Psoas muscle (tissue), 8 donors: ENCODE measurements around the gene TRMU. TPM values are rescaled to one million over a fixed set of nuclear protein-coding genes. Genes with fewer than 3 reads are reported as not detected.
A peak's percentile ranks its signal among the peaks of the same experiment; 100 is the strongest.

Source experiments
- ATAC-seq, 4 donors: fragments of 200-7000 bp; cut with Tn5 transposase; one replicate each; pipeline ENCODE4 v1.9.1; 2020; ENCODE audit warnings: moderate library complexity in 3 of 4, mild to moderate bottlenecking in 2 of 4
- DNase-seq, 2 donors: peaks; one replicate each; pipeline ENCODE4 v3.0.0-alpha.2; 2020
- H3K27ac ChIP-seq: fragments of 200-600 bp; one replicate; pipeline ENCODE4 v1.8.0; 2022
- H3K27me3 ChIP-seq, 3 donors: fragments of 200-600 bp in 1 of 3; one replicate each; pipeline versions ENCODE4 v1.6.1 to v1.8.0; 2013 to 2022; ENCODE audit warnings: low read length in 2 of 3, mild to moderate bottlenecking in 2 of 3, moderate library complexity in 1 of 3; ENCODE audit not compliant: insufficient read depth in 3 of 3
- H3K36me3 ChIP-seq, 2 donors: fragments of 200-600 bp in 1 of 2; one replicate each; pipeline versions ENCODE4 v1.6.1 to v1.8.0; 2013 to 2022; ENCODE audit warnings: low read depth in 1 of 2, mild to moderate bottlenecking in 1 of 2, moderate library complexity in 1 of 2; ENCODE audit not compliant: insufficient read depth in 1 of 2
- H3K4me1 ChIP-seq: fragments of 200-600 bp; one replicate; pipeline ENCODE4 v1.8.0; 2022
- H3K4me3 ChIP-seq: fragments of 200-600 bp; one replicate; pipeline ENCODE4 v1.8.0; 2022; ENCODE audit warnings: mild to moderate bottlenecking
- H3K9me3 ChIP-seq: fragments of 200-600 bp; one replicate; pipeline ENCODE4 v1.8.0; 2022
- WGBS, 3 donors: extraction: QIAGEN DNeasy Blood & Tissue Kit; methylation state at CpG; one replicate each; pipeline versions ENCODE4 v1.1.6 to v1.1.7; 2013; 5-methylcytosine and 5-hydroxymethylcytosine counted together
- intact Hi-C, 2 donors: fragments of 100-400 bp; cut with DNase I; formaldehyde crosslinking; loops; one replicate each; pipeline versions ENCODE4 v1.11.0 to v1.14.2; 2022
- polyA plus RNA-seq, 3 donors: library from polyadenylated mRNA; stranded (reverse); fragments of 200-250 nt; gene quantifications; one replicate each; pipeline ENCODE4 v1.2.3, GENCODE V29; 2013
- total RNA-seq, 4 donors: library from RNA; stranded (reverse); fragmentation: NEBNext Ultra II Directional in 2 of 4; extraction: Animal tissue kit (Norgen Biotek cat#: 25700) in 2 of 4; gene quantifications; one replicate each; pipeline versions ENCODE4 v1.2.1 to v1.2.4, GENCODE V29; 2021 to 2023
- TF ChIP-seq, protein P1 (sequence below): fragments of 200-600 bp; IDR thresholded peaks from one replicate; pipeline ENCODE4 v1.8.0; 2022; ENCODE audit warnings: antibody characterized with exemption
- donor health status: healthy with polysubstance abuse.
- donor health status: DM: no; HTN: no; CAD: no; lungs with moderate emphysema.
- donor health status: Bipolar disorder and iron deficiency.
- donor health status: healthy.
- donor health status: DM: yes; HTN: yes; CAD: no.
- donor health status: DM: no; HTN: no; CAD: no.
- donor health status: DM: no; HTN: no; CAD: no.
- donor health status: DM: yes; HTN: yes; CAD: no.

The TRMU gene
- total and polyA plus RNA-seq, 7 donors = 9.6 to 37.1 (median 17.4) TPM

DNA sequence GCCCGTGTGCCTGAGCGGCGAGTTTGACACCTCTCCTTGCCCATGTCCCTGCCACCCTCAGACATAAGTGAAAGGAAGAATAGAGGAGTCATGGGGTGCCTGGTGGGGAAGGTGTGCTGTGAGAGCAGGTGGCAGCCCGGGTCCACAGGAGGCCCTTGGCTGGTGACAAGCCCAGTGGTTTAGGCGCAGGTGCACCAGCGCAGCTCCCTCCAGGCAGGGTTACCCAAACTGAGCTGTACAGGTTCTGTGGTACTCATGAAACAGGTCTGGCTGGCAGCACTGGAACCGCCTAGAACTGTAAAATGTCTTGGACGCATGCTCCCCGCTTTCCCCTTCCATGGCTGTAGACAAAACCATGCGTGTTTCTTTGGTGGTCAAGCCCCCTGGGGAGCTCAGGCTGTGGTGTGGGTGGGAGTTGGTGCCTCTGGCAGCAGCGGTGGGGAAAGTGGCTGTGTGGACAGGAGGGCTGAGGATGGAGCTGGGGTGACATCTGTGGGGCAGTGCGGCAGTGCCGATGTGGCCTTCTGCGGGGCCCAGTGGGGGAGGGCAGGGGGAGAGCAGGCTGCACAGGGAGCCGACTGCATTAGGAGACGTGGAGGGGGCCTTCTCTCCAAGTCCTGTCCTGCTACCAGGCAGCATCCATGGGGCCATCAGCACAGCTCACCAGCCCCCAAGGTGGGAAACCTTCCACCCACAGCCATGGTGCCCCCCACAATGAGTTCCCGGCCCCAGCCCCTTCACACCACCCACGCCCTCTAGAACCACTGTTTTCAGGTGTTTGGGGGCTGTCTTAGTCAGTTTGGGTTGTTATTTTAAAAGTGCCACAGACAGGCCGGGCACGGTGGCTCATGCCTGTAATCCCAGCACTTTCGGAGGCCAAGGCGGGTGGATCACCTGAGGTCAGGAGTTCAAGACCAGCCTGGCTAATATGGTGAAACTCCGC is 44.4 kb upstream of the TRMU start:
- H3K27ac ChIP-seq = peak overlapping the region; percentile 73
- 85 to 89% (median 86%) methylated on average over 22 to 23 of the region's 23 CpGs for WGBS, 3 donors
- peaks cover 4% of the 10 kb centered on the region for H3K4me1 ChIP-seq
- no peaks in the 10 kb centered on the region for H3K27me3 ChIP-seq
- intact Hi-C loops = loop anchor here in 1 of 2 donors (5.0 kb wide), 1 partner anchor 144 kb away; no protein-coding TSS in a partner anchor
- H3K9me3 ChIP-seq = no peaks in the 10 kb centered on the region
- DNase-seq = no peak
- H3K36me3 ChIP-seq = peaks cover 0 to 40% of the 10 kb centered on the region in 2 donors
- no peak overlapping the region for H3K4me3 ChIP-seq
- TF ChIP-seq, protein P1, sequence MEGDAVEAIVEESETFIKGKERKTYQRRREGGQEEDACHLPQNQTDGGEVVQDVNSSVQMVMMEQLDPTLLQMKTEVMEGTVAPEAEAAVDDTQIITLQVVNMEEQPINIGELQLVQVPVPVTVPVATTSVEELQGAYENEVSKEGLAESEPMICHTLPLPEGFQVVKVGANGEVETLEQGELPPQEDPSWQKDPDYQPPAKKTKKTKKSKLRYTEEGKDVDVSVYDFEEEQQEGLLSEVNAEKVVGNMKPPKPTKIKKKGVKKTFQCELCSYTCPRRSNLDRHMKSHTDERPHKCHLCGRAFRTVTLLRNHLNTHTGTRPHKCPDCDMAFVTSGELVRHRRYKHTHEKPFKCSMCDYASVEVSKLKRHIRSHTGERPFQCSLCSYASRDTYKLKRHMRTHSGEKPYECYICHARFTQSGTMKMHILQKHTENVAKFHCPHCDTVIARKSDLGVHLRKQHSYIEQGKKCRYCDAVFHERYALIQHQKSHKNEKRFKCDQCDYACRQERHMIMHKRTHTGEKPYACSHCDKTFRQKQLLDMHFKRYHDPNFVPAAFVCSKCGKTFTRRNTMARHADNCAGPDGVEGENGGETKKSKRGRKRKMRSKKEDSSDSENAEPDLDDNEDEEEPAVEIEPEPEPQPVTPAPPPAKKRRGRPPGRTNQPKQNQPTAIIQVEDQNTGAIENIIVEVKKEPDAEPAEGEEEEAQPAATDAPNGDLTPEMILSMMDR = no peak
- ATAC-seq = no peak

DNA sequence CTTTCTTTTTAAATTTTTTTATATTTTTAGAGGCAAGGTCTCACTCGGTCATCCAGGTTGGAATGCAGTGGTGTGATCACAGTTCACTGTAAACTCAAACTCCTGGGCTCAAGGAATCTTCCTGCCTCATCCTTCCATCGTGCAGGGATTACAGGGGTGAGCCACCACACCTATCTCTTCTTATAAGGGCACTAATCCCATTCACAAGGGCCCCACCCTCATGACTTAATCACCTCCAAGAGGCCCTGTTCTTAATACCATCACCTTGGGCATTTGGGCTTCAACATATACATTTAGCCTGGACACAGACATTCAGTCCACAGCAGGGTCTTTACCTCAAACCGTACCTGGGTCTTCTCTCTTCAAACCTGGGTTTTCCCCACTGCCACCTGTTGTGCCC is 43.3 kb upstream of the TRMU start:
- H3K36me3 ChIP-seq = peaks cover 0 to 29% of the 10 kb centered on the region in 2 donors
- DNase-seq (no peak), ATAC-seq (no peak)
- WGBS, 3 donors = 87 to 96% (median 90%) methylated on average over 3 of the region's 3 CpGs
- H3K4me3 ChIP-seq = no peak overlapping the region
- H3K27ac ChIP-seq = no peak overlapping the region
- no peaks in the 10 kb centered on the region for H3K27me3 ChIP-seq
- intact Hi-C loops = loop anchor here in 1 of 2 donors (5.0 kb wide), 1 partner anchor 145 kb away; no protein-coding TSS in a partner anchor
- H3K9me3 ChIP-seq = no peaks in the 10 kb centered on the region
- TF ChIP-seq, protein P1 = no peak
- peaks cover 9% of the 10 kb centered on the region for H3K4me1 ChIP-seq

DNA sequence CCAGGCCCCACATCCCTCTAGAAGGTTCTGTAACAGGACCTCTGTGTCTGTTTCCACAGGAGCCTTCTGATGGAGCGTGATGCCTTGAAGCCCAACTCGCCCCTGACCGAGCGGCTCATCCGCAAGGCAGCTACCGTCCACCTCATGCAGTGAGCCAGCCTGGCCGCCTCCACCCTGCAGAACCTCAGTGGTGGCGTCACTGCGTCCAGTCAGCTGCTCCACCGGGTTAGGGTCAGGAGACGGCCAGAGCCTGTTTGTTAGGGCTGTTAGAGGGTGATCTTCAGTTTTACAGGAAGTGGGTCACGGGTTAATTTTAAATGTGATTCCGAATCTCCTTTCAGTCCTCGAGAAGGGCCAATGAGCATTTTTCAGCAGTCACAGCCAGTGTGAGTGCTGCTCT is 42.8 kb upstream of the TRMU start:
- H3K27ac ChIP-seq = no peak overlapping the region
- ATAC-seq (no peak), DNase-seq (no peak)
- H3K36me3 ChIP-seq = peaks cover 0 to 26% of the 10 kb centered on the region in 2 donors
- TF ChIP-seq, protein P1 = no peak
- intact Hi-C loops = loop anchor here in 1 of 2 donors (5.0 kb wide), 1 partner anchor 145 kb away; no protein-coding TSS in a partner anchor
- no peak overlapping the region for H3K4me3 ChIP-seq
- 86 to 89% (median 87%) methylated on average over 14 of the region's 14 CpGs for WGBS, 3 donors
- no peaks in the 10 kb centered on the region for H3K9me3 ChIP-seq
- peaks cover 11% of the 10 kb centered on the region for H3K4me1 ChIP-seq
- no peaks in the 10 kb centered on the region for H3K27me3 ChIP-seq

DNA sequence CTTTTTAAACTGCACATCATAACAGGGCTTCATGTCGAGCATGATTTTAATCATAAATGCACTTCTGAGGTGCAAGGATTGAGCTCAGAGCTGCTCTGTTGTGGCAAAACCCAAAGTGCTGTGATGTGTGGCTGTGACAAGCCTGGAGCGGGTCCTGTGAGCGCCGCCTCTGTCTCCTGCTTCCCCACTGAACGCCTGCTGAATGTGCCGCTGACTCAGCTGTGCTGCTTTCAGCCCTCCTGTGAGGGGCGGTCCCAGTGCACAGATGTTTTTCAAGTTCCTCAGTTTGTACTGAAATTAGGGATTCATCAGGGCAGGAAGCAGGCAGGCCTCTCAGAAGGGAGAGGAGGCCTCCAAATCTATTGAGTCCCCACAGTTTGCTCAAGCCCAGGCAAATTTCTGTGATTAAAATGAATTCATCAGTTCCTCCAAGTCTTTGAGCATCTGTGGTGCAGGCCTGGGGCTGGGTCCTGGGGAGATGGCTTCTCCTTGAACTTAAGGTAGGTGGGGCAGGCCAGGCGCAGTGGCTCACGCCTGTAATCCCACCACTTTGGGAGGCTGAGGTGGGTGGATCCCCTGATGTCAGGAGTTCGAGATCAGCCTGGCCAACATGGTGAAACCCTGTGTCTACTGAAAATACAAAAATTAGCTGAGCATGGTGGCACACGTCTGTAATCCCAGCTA is 41.8 kb upstream of the TRMU start:
- H3K27me3 ChIP-seq = no peaks in the 10 kb centered on the region
- DNase-seq (peak; percentile 60 to 77), ATAC-seq (no peak)
- intact Hi-C loops = loop anchor here in 1 of 2 donors (5.0 kb wide), 1 partner anchor 146 kb away; no protein-coding TSS in a partner anchor
- H3K4me3 ChIP-seq = no peak overlapping the region
- peaks cover 11% of the 10 kb centered on the region for H3K4me1 ChIP-seq
- H3K27ac ChIP-seq = peak overlapping the region; percentile 41
- peaks cover 0 to 26% of the 10 kb centered on the region in 2 donors for H3K36me3 ChIP-seq
- TF ChIP-seq, protein P1 = no peak
- no peaks in the 10 kb centered on the region for H3K9me3 ChIP-seq
- WGBS, 3 donors = 72 to 82% (median 81%) methylated on average over 11 of the region's 11 CpGs
